Heart left ventricle (tissue), 13 donors: ENCODE results near the gene VPS37C.

Experiments
- CTCF ChIP-seq, 12 donors: fragments of 200-600 bp; sonication (generic) in 4 of 12; IDR thresholded peaks; one replicate each; pipeline versions ENCODE4 v1.5.0 to v1.8.0; 2018 to 2022; ENCODE audit warnings: antibody characterized with exemption in 12 of 12, mild to moderate bottlenecking in 5 of 12
- POLR2A ChIP-seq, 2 donors: fragments of 450-650 bp; IDR thresholded peaks; one replicate each; pipeline ENCODE4 v1.6.1; 2017; ENCODE audit warnings: antibody characterized with exemption in 2 of 2, mild to moderate bottlenecking in 2 of 2, moderate library complexity in 2 of 2
- donor health status: ischemic (EF 13 %, LVEDD 7.1; RV severe dilation, severe dysfunction).
- donor health status: DM: no; HTN: yes; CAD: no.
- donor health status: DM: no; HTN: no; CAD: no.
- donor health status: ischemic (EF 25% LVEDD 6.9; RV normal size, moderate dysfunction).
- donor health status: ischemic (EF 25% LVEDD 5.7; RV mildly dilated, moderate dysfunction).
- donor health status: ischemic (EF 35%, LVEDD 5.7; RV mildly dilated, moderate dysfunction).
- donor health status: nonischemic (EF 11% LVEDD 7.7; RV severe dilation, severe dysfunction).
- donor health status: DM: yes; HTN: yes; CAD: no.
- donor health status: PGD.
- donor health status: ischemic (EF 29% LVEDD 5.4; RV normal size, mild dysfunction).
- donor health status: nonischemic (EF 23%, LVEDD 6.1; RV moderate dilation, normal function).

DNA sequence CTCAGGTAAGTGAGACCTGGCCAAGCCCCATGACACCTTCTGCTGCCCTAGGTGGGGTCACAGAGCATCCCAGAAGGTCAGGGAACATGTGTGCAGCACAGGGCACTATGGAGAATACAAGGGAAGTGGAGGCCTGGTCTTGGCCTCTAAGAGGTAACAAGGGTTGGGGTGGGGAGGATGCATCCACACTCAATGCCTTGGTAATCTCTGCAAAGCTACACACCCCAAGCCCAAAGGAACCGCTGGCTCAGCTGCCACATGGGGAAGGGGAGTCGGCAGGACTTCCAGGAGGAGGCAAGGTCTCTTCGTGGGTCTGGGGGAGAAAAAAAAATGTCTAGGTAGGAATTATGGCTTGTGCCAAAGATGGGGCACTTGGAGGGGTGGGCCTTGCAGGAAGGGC lies 41.7 kb downstream of the VPS37C start:
- TF ChIP-seq CTCF (IDR thresholded peaks at IDR 0.05) (no peak), POLR2A (IDR thresholded peaks at IDR 0.05) (no peak)
